Hematopoietic multipotent progenitor cell treated with erythropoietin and hydrocortisone succinate and interleukin-3 and kit ligand, for 4 days (in vitro differentiated cells): ENCODE data around the gene TMEM218.
"Not testable (repeated sequence)": the region's sequence is repeated elsewhere in the genome, so short reads cannot be mapped to it uniquely, and the experiment has no call there.

ENCODE experiments used
- DNase-seq: peaks from one replicate; pipeline ENCODE4 v3.0.0-alpha.2; 2015

The TMEM218 gene

DNA sequence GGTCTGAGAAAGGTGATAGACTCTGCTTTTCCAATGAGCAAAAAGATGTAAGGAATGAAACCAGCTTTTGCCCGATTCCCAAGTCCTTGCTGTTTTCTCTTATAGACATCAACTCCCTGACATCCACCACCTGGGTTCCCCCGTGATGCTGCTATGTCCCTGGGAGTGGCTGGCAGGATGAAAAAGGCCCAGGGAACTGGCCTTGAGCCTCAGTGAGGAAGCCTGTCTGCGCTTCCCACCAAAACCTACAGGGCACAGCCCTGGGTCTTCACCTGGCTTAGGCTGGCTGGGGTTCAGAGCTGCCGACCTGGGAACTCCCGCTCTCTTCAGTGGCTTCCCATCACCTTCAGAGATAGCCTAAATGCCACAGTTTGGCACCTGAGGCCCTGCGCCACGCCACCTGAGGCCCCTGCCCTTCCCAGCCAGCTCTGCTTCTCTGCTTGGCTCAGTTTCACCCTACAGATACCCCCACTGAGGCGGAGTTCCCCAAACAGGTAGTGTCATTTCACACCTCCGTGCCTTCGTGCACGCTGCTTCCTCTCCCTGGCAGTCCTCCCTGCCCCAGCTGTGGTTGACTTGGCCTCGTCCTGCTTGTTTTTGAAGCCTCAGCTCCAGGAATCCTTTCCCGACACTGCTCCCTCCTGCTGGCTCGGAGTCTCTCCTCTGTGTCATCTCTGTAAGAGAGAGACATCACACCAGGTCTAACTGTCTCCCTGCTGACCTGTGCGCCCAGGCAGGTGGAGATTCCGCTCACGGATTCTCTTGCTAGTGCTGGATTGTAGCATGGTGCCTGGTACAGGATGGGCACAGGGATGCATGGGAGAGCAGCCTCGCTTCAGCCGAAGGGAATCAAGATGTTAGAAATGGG, 37.6 kb downstream of the TMEM218 start:
- DNase-seq = no peak

- DNase-seq = no peak
Measured at GRCh38 chr11:125072961-125073590, 38.4 kb downstream of the TMEM218 start.

DNA sequence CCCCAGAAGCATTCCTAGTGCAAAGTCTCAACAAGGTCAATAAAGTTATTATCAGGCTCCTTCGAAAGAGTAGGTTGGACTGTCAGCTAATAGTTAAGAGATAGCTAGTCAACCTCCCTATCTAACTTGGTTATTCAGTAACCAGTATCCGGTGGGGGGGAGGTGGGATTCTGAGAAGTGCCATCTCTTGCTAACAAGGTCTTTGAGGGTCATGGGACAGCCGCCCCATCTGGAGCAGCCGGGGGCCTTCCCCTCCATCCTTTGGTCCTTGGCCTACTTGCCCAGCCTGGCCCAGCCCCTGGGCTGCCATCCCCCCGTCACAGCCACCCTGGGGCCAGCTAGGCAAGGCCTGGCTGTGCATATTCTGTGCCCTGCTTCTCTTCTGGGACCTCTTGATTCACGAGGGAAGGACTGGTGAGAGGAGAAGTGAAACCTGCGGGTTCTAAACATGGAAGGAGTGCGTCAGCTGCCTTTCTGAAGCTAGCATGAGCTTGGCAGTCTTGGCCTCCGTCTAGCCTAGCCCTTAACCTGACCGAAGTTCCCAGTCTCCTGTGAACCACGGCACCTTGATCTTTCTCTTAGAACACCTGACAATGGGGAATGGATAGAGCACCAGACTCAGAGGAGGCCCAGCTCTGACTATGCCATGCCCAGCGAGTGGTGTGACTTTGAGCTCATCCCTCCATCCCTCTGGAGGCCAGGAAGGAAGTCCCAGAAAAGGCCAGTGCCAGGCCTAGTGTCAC, 39.0 kb downstream of the TMEM218 start:
- no peak for DNase-seq

DNA sequence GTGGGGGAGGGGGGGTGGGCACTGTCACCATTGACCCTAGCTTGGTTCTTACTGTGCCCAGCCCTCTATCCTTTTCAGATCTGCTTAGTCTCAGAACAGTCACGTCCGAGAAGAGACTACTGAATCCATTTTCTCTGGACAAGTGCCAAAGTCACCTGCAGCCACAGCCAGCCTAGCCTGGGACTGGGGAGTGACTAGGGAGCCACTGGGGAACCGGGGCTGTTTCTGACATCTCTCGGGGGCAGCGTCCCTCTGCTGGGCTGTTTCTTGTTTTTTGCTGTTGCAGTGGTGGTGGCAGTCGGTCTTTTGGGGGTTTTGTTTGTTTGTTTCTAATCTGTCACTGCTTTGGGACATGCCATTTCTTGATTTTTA, 39.6 kb downstream of the TMEM218 start:
- DNase-seq = no peak

- DNase-seq = no peak
Measured at GRCh38 chr11:125071435-125071834, 40.0 kb downstream of the TMEM218 start.

DNA sequence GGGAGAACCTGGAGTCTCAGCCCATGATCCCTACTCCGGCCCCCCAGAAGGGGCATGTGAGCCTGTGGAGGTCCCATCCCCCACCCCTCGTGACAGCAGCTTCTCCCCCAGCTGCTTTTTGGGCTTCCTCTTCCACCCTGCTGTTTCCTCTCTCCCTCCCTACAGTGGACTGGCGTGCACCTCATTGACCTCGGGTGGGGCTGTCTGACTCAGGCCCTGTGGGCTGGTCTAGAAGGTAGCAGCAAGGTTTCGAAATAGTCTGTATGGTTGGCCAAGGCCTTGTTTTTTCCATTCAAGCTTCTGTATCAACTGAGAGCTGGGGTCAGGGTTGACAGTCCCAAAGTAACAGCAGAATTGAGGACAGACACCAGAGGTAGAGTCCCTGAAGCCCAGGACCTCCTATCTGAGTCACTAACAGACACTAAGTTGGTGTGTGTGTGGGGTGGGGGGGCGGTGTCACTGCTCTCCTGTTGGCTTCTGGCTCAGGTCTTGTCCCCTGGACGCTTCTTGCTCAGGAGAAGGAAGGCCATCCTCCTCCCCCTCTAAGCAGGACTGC, 40.6 kb downstream of the TMEM218 start:
- peak; percentile 89 for DNase-seq

DNA sequence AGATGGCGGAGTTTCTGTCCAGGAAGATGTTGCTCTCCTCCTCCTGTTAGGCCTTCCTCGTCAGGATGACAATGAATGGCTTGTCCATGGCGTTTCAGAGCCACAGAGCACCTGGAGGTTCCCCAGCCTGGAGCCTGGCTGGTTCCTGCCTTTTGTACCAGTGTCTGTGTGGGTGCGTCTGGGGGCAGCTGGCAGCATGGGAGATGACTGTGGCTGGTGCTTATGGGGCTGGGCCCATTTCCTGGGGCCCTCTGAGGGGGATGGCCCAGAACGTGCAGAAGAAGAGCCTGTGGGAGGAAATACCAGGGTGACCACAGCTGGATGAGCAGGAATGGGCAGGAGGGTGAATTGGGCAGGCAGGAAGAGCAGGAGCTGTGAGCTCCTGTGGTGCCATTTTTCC, 41.6 kb downstream of the TMEM218 start:
- DNase-seq = no peak

GRCh38 chr11:125069008-125069407, 42.4 kb downstream of the TMEM218 start:
- DNase-seq = no peak

GRCh38 chr11:125068368-125068767, 43.1 kb downstream of the TMEM218 start:
- DNase-seq = no peak

DNA sequence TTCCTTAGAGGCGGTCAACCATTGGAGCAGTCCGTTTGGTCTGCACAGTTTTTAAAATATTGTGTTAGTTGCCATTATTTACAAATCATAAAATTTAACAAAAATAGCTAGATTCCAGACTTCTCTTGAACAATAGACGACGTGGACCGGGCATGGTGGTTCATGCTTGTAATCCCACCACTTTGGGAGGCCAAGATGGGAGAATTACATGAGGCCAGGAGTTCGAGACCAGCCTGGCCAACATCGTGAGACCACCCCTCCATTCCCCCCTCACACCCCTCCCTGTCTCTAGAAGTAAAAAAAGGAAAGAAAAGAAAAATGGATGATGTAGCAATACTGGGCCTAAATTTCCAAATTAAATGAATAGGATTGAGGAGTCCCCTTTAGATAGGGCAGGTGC, 47.4 kb downstream of the TMEM218 start:
- no peak for DNase-seq

DNA sequence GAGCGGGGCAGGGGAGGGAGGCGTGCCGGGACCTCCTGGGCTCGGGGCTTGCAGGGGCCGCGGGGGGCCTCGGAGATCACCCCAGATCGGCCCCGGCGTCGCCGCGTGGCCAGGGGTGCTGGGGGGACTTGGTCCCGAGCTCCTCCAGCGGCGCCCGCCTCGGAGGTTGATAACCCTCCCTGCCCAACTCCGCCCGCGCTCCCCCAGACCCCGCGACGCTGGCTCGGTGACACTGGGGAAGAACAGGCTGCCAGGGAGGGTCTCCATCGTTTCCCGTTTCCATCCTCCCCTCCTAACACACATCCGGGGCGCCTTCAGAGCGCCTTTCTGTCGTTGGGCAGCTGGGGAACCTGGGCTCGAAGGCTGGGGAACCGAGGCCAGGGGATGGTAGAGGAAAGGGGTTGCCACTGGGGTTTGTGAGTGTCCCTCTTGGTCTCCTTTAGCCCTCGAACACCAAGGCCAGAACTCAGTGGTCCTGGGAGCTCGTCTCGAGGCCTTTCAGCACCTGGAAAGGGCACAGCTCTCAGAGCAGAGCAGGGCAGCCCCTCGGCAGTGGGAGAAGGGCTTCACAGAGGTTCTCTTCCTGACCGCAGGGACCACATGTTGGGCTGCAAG, 47.9 kb downstream of the TMEM218 start:
- no peak for DNase-seq

DNA sequence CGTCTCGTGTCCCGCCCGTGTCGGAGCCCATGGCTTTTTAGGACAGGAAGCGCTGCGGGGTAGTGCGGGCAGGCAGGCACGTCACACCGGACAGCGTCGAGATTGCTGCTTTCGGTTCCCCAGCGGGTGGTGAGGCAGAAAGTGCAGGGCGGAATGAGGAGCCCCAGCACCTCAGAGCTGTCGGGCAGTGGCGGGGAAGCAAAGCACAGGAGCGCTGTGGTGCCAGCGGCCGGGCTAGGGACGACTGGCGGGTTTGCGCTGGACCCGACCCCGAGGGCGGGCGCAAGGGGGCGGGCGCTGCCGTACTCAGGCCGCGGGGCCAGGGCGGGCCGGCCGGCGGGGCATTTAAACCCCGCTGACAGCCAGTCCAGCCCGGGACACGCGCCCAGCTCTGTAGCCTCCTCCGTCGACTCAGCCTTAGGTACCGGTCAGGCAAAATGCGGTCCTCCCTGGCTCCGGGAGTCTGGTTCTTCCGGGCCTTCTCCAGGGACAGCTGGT, 48.4 kb downstream of the TMEM218 start, which contains the start of gene SLC37A2:
TSS of gene SLC37A2 (plus strand) at position 375 of the 498 bp plus-strand sequence. CDS start at position 438, 63 bp downstream.
- peak; percentile 54 for DNase-seq

GRCh38 chr11:125062218-125062930, 49.1 kb downstream of the TMEM218 start:
- no peak for DNase-seq

- DNase-seq = no peak
Measured at GRCh38 chr11:125061281-125061680, 50.1 kb downstream of the TMEM218 start.

DNA sequence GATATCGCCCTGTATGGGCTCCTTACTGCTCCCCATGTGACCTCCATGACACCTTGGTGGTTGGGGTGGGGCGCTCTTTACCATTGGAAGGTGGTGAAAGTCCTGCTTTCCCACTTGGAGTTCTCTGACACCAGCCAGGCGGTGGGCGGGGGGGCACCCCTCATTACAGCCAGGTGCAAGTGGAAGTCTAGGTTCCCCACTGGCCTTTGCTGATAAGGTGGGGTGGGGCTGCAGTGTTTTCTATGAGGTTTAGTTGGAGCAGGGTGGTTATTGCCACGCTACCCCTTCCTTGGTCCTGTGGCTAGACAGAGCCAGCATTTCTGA, 53.8 kb downstream of the TMEM218 start:
- DNase-seq = no peak

DNA sequence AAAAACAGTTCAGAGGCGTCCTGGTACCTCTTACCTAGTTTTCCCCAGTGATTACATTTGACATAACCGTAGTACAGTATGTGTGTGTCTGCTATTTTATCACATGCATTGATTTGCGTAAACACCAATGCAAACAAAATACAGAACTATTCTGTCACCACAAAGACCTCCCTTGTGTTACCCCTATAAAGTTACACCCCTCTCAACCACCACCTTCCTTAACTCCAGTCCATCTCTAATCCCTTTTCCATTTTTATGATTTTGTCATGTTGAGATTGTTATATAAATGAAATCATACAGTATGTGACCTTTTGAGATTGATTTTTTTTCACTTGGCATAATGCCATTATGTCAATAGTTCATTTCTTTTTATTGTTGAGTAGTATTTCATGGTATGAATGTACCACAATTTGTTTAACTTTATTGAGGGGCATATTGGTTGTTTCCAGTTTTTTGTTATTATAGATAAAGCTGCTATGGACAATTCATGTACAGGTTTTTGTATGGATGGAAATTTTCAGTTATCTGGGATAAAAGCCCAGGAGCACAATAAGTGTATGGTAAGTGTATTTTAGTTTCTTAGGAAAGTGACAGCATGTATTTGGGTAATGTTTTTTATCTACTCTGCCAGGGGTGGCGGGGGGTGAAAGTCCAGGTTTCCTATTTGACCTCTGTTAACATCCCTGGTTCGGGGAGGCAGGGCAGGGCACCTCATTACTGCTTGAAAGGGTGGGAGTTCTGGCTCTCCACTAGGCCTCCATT, 54.3 kb downstream of the TMEM218 start:
- DNase-seq = no peak

GRCh38 chr11:125056111-125056510, 55.3 kb downstream of the TMEM218 start:
- DNase-seq = not testable (repeated sequence)

- no peak for DNase-seq
Measured at GRCh38 chr11:125055107-125055715, 56.2 kb downstream of the TMEM218 start.

GRCh38 chr11:125053167-125053566, 58.3 kb downstream of the TMEM218 start:
- no peak for DNase-seq

DNA sequence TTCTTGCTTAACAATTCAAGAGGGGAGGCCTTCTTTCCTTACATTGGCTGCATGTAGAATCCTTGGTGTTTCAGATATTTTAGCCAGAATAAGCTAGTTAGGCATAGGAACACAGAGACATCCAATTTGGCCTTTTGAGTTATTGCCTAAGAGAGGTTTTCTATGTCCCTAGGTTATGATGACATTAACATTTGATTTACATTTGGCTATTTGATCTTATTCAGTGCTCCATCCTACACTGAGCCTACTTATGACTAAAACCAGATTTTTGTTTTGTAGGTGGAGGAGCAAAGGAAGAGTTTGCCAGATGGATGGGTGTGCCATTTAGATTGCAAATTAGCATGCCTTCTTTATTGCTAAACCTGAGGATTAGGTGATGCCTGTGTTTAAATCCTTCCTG, 59.4 kb downstream of the TMEM218 start:
- DNase-seq = no peak
